ENCODE results near the gene FAM53A. TPM values are rescaled to one million over a fixed set of nuclear protein-coding genes. Genes with fewer than 3 reads are reported as not detected.

The FAM53A gene
- total and polyA plus RNA-seq, 10 of the 15 experiments (the other 5 are each of a cell fraction or from before 2014, with no cell fraction given), result 0.02 to 0.87 (median 0.38) TPM; not detected in 2

DNA sequence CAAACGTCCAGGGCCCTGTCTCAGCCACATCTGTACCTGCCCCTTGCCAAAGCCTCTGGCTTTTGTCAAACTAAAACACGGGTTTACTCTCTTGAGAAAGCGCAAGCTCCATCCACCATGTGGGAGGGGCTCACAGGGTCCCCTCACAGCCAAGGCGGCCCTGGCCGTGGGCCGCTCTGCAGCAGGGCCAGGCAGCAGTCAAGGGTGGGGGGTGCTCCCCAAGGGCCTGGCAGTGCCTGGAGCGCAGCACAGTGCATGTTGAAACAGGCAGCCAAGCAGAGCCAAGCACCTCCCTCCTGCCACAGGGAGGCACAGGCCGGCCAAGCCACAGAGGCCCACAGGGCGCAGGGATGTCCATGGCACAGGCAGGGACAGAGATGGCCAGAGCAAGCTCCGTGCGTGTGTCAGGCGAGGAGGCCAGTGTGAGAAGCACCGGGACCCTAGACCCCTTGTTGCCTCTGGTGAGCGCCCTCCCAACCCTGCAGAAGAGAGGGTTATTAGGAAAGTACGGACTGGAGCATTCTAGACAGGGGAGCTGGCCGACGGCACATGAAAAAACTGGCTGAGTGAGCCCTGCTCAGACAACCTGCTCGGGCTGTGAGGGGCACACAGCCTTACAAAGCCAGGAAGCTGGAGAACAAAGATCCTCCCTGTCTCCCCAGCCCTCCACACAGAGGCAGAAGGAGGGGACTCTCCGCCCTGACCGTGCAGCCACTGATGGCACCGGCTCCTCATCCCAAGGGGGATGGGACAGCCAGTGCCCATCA lies 39.0 kb downstream of the FAM53A start (continued):
- TF ChIP-seq, protein P1, sequence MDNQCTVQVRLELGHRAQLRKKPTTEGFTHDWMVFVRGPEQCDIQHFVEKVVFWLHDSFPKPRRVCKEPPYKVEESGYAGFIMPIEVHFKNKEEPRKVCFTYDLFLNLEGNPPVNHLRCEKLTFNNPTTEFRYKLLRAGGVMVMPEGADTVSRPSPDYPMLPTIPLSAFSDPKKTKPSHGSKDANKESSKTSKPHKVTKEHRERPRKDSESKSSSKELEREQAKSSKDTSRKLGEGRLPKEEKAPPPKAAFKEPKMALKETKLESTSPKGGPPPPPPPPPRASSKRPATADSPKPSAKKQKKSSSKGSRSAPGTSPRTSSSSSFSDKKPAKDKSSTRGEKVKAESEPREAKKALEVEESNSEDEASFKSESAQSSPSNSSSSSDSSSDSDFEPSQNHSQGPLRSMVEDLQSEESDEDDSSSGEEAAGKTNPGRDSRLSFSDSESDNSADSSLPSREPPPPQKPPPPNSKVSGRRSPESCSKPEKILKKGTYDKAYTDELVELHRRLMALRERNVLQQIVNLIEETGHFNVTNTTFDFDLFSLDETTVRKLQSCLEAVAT (IDR thresholded peaks at IDR 0.05), result no peak

DNA sequence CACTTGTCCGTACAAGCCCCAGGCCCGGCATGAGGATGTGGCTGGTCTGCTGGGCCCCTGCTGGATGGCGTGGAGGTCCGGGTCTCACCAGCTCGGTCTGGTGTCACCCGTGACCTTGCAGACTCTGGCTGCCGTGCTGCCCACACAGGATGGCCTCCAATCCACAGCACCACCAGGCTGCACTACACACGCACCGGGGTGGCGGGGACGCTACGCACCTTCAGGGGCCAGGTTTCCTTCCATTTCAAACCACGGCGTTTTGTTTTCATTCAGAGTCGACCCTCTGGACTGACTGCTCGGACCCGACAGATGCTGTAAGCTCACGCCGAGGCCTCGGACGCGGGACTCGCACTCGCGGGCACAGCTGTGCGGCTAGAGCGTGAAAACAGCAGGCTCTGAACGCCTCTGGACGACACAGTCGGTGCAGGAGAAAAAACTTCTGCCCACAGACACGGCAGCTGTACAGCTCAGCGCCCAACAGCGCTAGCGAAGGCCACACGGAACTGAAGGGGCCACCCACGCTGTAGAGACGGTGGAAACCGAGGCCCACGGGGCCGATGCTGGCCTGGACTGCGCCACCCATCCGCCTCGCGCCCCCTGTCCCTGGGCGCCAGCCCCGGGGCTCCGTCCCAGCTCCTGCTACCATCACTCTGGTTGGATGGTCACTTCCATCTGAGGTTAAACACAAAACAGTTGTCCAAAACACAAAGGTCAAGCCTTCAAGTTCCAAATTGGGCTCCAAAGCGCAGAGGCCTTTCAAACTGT lies 40.0 kb downstream of the FAM53A start:
- no peak for FAIRE-seq
- ChIA-PET CTCF (interaction anchor here (0.7 kb wide), 1 partner anchor 390 kb away, joined by 3 read pairs; no protein-coding TSS in a partner anchor), SMC1A (ENCODE audit: uncharacterized antibody, unreplicated experiment) (no interaction called here), RAD21 (ENCODE audit: unreplicated experiment) (no interaction called here), POLR2A (no interaction called here)
- Histone ChIP-seq H3K9ac (ENCODE audit: control insufficient read depth, insufficient read depth, low read length) (no peak overlapping the region), H4K20me1 (ENCODE audit: control insufficient read depth, insufficient read depth) (no peaks in the 10 kb centered on the region), H3K4me3 (no peak overlapping the region), H3K4me2 (ENCODE audit: control insufficient read depth, insufficient read depth) (no peak overlapping the region), H3K9me3 (replicated peaks; ENCODE audit: control insufficient read depth, insufficient read depth, low read length) (no peaks in the 10 kb centered on the region), H3K27me3 (replicated peaks in 1 of 2; ENCODE audit: control insufficient read depth in 2 of 2, insufficient read depth in 2 of 2, low read length in 1 of 2) (no peaks in the 10 kb centered on the region), H3K36me3 (ENCODE audit: control insufficient read depth in 2 of 2, insufficient read depth in 2 of 2, low read length in 1 of 2) (no peaks in the 10 kb centered on the region), H3K79me2 (ENCODE audit: control insufficient read depth, insufficient read depth, low read length) (no peaks in the 10 kb centered on the region), H3K4me1 (ENCODE audit: control insufficient read depth, insufficient read depth, low read length) (no peaks in the 10 kb centered on the region), H2AFZ (ENCODE audit: control insufficient read depth, low read depth, low read length) (no peak overlapping the region), H3K27ac (ENCODE audit: control insufficient read depth, insufficient read depth) (no peak overlapping the region)
- WGBS (ENCODE audit: insufficient coverage, insufficient replicate concordance, low lambda C conversion rate, missing lambda C conversion rate), result 75% methylated on average over 48 of the region's 48 CpGs
- in situ Hi-C loops (cut with MboI) (no loop called here), intact Hi-C loops (cut with micrococcal nuclease; ENCODE audit: unreplicated experiment) (no loop called here)
- no peak for TF ChIP-seq RFX5 (IDR thresholded peaks at IDR 0.05; ENCODE audit: low read depth, low read length)
- no peak for TF ChIP-seq SMAD1 (IDR thresholded peaks at IDR 0.05; ENCODE audit: low read depth, partially characterized antibody)
- no peak for TF ChIP-seq POU2F2 (IDR thresholded peaks at IDR 0.05; ENCODE audit: borderline replicate concordance, low read depth, low read length)
- TF ChIP-seq, protein P2, sequence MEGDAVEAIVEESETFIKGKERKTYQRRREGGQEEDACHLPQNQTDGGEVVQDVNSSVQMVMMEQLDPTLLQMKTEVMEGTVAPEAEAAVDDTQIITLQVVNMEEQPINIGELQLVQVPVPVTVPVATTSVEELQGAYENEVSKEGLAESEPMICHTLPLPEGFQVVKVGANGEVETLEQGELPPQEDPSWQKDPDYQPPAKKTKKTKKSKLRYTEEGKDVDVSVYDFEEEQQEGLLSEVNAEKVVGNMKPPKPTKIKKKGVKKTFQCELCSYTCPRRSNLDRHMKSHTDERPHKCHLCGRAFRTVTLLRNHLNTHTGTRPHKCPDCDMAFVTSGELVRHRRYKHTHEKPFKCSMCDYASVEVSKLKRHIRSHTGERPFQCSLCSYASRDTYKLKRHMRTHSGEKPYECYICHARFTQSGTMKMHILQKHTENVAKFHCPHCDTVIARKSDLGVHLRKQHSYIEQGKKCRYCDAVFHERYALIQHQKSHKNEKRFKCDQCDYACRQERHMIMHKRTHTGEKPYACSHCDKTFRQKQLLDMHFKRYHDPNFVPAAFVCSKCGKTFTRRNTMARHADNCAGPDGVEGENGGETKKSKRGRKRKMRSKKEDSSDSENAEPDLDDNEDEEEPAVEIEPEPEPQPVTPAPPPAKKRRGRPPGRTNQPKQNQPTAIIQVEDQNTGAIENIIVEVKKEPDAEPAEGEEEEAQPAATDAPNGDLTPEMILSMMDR (IDR thresholded peaks at IDR 0.05 in 2 of 3, conservative IDR thresholded peaks at IDR 0.05 in 1 of 3; ENCODE audit: control insufficient read depth in 2 of 3, extremely low read depth in 1 of 3, insufficient read depth in 1 of 3, low read depth in 3 of 3, low read length in 3 of 3), result no peak
- no peak for TF ChIP-seq NFIC (IDR thresholded peaks at IDR 0.05; ENCODE audit: low read depth, low read length)
- no peak for TF ChIP-seq POLR2A (IDR thresholded peaks at IDR 0.05; ENCODE audit: low read depth, low read length)
- TF ChIP-seq, protein P3, sequence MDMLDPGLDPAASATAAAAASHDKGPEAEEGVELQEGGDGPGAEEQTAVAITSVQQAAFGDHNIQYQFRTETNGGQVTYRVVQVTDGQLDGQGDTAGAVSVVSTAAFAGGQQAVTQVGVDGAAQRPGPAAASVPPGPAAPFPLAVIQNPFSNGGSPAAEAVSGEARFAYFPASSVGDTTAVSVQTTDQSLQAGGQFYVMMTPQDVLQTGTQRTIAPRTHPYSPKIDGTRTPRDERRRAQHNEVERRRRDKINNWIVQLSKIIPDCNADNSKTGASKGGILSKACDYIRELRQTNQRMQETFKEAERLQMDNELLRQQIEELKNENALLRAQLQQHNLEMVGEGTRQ (IDR thresholded peaks at IDR 0.05; ENCODE audit: borderline replicate concordance, low read depth, low read length), result no peak
- no peak for TF ChIP-seq IRF4 (IDR thresholded peaks at IDR 0.05; ENCODE audit: low read depth, low read length)
- no peak for TF ChIP-seq ZBTB4 (CRISPR knock-in tag; IDR thresholded peaks at IDR 0.05)
- BruUV-seq (replicated peaks), result no TSS peak
- no peak for ATAC-seq
- no peak for DNase-seq (ENCODE audit: low read depth, low spot score)

All from GM12878 (cell line).